Transverse colon (tissue), 3 donors: ENCODE results near the gene ARAP1.

Experiments used
- CTCF ChIP-seq, 5 experiments: fragments of 200-600 bp in 3 of 5; fragments of 450-650 bp in 2 of 5; sonication (generic) in 3 of 5; IDR thresholded peaks; 1 replicate in 2 of 5; 2 replicates in 3 of 5; pipeline ENCODE4 v1.5.1; 2016 to 2017; ENCODE audit warnings: antibody characterized with exemption in 5 of 5, inconsistent platforms in 3 of 5, mild to moderate bottlenecking in 2 of 5, moderate library complexity in 1 of 5
- EP300 ChIP-seq: sonication (generic); formaldehyde crosslinking; IDR thresholded peaks from one replicate; pipeline ENCODE4 v1.6.1; 2017; ENCODE audit warnings: antibody characterized with exemption, low read depth
- POLR2A ChIP-seq: fragments of 450-650 bp; IDR thresholded peaks from one replicate; pipeline ENCODE4 v1.6.1; 2016; ENCODE audit warnings: antibody characterized with exemption, mild to moderate bottlenecking, moderate library complexity

DNA sequence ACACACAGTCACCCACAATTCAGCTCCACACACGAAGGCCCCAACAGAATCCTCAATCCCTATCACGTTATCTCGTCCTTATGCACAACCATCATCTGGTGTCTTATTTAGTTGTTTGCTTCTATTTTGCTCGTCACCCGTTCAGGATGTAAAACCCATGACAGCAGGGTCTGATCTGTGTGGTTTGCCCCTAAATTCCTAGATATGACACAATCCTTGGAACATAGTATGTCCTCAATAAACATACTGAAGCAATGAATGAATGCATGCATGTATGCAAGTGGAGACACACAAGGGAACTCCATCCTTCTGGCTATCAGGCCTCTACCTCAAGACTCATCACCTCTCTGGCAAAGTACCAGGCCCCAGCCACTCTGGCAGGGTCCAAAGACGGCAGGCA, 21.5 kb upstream of the ARAP1 start:
- TF ChIP-seq CTCF (IDR thresholded peaks at IDR 0.05) (no peak), POLR2A (no peak), EP300 (no peak)
